ENCODE results near the gene OR10H1.

DNA sequence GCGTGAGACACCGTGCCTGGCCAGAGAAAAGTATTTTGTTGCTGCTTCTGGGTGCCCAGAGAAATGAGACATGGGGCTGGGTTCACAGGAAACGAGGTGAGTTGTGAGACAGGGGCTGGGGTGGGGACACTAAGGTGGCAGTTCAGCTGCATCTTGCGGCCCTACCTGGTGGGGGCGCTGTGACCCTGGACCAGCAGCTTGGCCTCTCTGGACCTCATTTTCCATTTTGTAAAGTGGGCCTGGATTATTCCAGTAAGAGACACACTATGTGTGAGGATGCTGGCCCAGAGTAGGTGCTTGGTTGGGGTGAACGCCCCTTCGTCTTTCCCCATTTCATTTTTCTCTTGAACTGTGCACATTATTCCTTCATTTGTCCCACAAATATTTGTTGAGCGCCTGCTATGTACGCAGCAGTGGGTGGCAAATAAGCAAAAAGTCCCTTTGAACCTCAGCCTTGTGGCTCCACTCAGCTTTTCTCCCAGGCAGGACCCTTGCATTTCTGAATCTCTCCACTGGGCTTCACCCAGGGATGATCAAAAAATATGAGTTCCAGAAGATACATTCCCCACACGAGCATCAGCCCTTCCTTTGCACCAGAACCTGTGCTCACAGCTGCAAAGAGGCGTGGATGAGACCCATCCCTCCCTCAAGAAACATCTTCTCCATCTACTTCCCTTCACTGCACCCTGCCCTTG, 26.6 kb upstream of the OR10H1 start:
- TF ChIP-seq, protein P1, sequence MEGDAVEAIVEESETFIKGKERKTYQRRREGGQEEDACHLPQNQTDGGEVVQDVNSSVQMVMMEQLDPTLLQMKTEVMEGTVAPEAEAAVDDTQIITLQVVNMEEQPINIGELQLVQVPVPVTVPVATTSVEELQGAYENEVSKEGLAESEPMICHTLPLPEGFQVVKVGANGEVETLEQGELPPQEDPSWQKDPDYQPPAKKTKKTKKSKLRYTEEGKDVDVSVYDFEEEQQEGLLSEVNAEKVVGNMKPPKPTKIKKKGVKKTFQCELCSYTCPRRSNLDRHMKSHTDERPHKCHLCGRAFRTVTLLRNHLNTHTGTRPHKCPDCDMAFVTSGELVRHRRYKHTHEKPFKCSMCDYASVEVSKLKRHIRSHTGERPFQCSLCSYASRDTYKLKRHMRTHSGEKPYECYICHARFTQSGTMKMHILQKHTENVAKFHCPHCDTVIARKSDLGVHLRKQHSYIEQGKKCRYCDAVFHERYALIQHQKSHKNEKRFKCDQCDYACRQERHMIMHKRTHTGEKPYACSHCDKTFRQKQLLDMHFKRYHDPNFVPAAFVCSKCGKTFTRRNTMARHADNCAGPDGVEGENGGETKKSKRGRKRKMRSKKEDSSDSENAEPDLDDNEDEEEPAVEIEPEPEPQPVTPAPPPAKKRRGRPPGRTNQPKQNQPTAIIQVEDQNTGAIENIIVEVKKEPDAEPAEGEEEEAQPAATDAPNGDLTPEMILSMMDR (IDR thresholded peaks at IDR 0.05): no peak
- no peak for TF ChIP-seq POLR2A (IDR thresholded peaks at IDR 0.05)
